HG02571 (cell line): ENCODE data around the gene CHRND.

ENCODE experiments used
- ATAC-seq: cut with Tn5 transposase; IDR thresholded peaks from one replicate; pipeline ENCODE4 v1.9.1; 2021; ENCODE audit warnings: mild to moderate bottlenecking, moderate library complexity; ENCODE audit not compliant: unreplicated experiment

CHRND gene

GRCh38 chr2:232487385-232488096 lies 38.4 kb upstream of the CHRND start, which contains the start of gene ECEL1:
ECEL1 (minus strand) TSS chr2:232487834; CDS start chr2:232486653, 1,181 bp downstream.
- no peak for ATAC-seq

- ATAC-seq: no peak
These were observed 37.8 kb upstream of the CHRND start for GRCh38 chr2:232488097-232488711.

GRCh38 chr2:232488721-232489300 lies 37.1 kb upstream of the CHRND start:
- ATAC-seq: no peak

GRCh38 chr2:232489516-232490220 lies 36.3 kb upstream of the CHRND start:
- no peak for ATAC-seq

GRCh38 chr2:232490221-232491138 lies 35.5 kb upstream of the CHRND start:
- ATAC-seq: no peak

- no peak for ATAC-seq
These were observed 34.7 kb upstream of the CHRND start for GRCh38 chr2:232491139-232491780.

GRCh38 chr2:232492236-232492848 lies 33.6 kb upstream of the CHRND start:
- no peak for ATAC-seq

GRCh38 chr2:232492963-232493700 lies 32.8 kb upstream of the CHRND start:
- no peak for ATAC-seq

GRCh38 chr2:232493701-232494474 lies 32.1 kb upstream of the CHRND start:
- ATAC-seq: no peak

- ATAC-seq: no peak
These were observed 31.4 kb upstream of the CHRND start for GRCh38 chr2:232494542-232494941.

GRCh38 chr2:232495292-232495691 lies 30.7 kb upstream of the CHRND start:
- ATAC-seq: no peak

- ATAC-seq: no peak
These were observed 29.3 kb upstream of the CHRND start for GRCh38 chr2:232496501-232497270.

- ATAC-seq: no peak
These were observed 28.6 kb upstream of the CHRND start for GRCh38 chr2:232497348-232497747.

GRCh38 chr2:232498452-232498851 lies 27.5 kb upstream of the CHRND start:
- no peak for ATAC-seq

GRCh38 chr2:232501331-232501771 lies 24.6 kb upstream of the CHRND start:
- no peak for ATAC-seq

GRCh38 chr2:232501794-232502390 lies 24.1 kb upstream of the CHRND start:
- ATAC-seq: no peak

- no peak for ATAC-seq
These were observed 23.4 kb upstream of the CHRND start for GRCh38 chr2:232502511-232502910.
